Mucosa of rectum (tissue), 2 donors: Measurements from ENCODE around the gene CST9.

Source experiments
- H3K27ac ChIP-seq, 2 donors: one replicate each; pipeline ENCODE4 v1.7.0; 2013; ENCODE audit warnings: inconsistent platforms in 2 of 2, low read depth in 2 of 2, low read length in 2 of 2
- H3K27me3 ChIP-seq, 2 donors: one replicate each; pipeline ENCODE4 v1.7.0; 2013; ENCODE audit warnings: low read length in 2 of 2; ENCODE audit not compliant: control insufficient read depth in 2 of 2, insufficient read depth in 2 of 2
- H3K36me3 ChIP-seq, 2 donors: one replicate each; pipeline ENCODE4 v1.7.0; 2013; ENCODE audit warnings: low read length in 2 of 2; ENCODE audit not compliant: control insufficient read depth in 2 of 2, insufficient read depth in 2 of 2
- H3K4me1 ChIP-seq, 2 donors: one replicate each; pipeline ENCODE4 v1.7.0; 2013; ENCODE audit warnings: low read length in 2 of 2, mild to moderate bottlenecking in 1 of 2; ENCODE audit not compliant: control insufficient read depth in 2 of 2, insufficient read depth in 2 of 2
- H3K4me3 ChIP-seq, 2 donors: one replicate each; pipeline ENCODE4 v1.7.0; 2013; ENCODE audit warnings: low read length in 2 of 2
- H3K9ac ChIP-seq, 2 donors: one replicate each; pipeline ENCODE4 v1.7.0; 2013; ENCODE audit warnings: low read length in 2 of 2, low read depth in 1 of 2, mild to moderate bottlenecking in 1 of 2
- H3K9me3 ChIP-seq, 2 donors: one replicate each; pipeline ENCODE4 v1.7.0; 2013; ENCODE audit warnings: low read length in 2 of 2; ENCODE audit not compliant: control insufficient read depth in 2 of 2
- donor health status: healthy.
- donor health status: Normal muscosa, but diverticular disease.

Gene CST9

DNA sequence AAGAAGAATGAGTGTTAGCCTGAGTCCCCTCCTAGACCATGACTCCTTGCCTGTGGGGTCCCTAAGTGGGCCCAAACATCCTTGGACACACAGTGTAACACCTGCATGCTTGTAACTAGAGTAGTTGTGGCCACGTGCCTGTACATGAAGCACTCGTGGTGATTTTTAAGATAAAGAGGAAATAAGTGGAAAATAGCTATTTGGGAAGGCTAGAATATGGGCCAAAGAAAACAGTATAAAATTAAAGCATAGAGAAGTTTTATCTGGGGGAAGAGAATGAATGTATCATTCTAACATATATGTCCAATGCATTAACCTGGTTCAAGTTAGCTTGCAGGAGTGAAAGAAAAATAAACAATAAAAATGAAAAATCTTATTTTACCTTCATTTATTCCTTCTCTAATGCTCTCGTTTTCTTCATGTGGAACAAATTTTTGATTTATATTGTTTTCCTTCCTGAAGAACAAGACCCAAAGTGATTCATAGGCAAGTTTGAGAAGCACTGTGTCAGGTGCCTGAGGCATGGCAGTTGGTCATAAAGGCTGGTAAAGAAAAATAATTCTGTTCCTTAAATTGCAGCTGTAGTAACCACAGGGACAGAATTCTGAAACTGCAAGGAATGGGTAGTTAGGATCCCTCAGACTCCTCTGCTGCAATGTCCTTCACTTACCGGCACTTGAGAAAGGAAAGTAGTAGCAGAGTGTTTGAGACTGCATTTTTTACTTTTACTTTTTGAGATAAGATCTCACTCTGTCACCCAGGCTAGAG is 40.6 kb upstream of the CST9 start:
- H3K9me3 ChIP-seq, result no peaks in the 10 kb centered on the region
- H3K4me1 ChIP-seq, result no peaks in the 10 kb centered on the region
- H3K9ac ChIP-seq, result no peak overlapping the region
- no peaks in the 10 kb centered on the region for H3K36me3 ChIP-seq
- H3K27me3 ChIP-seq, result no peaks in the 10 kb centered on the region
- H3K27ac ChIP-seq, result no peak overlapping the region
- no peak overlapping the region for H3K4me3 ChIP-seq

DNA sequence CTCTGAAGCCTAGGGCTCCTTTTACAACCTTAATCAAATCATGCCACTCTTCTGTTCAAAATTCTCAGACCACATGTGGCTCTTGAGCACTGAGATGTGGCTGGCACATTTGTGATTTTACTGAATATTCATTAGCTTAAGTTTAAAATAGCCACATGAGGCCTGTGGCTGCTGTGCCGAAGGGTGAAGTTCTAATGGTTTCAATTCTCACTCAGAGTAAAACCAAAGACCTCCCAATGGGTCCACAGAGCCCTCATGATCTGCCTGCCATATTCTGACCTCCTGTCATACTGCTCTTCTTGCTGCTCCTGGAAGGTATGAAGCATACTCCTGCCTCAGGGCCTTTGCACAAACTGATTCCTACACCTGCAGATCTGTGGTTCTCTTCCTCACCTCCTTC is 39.9 kb upstream of the CST9 start:
- no peak overlapping the region for H3K27ac ChIP-seq
- H3K9me3 ChIP-seq, result no peaks in the 10 kb centered on the region
- no peaks in the 10 kb centered on the region for H3K36me3 ChIP-seq
- no peak overlapping the region for H3K9ac ChIP-seq
- no peaks in the 10 kb centered on the region for H3K27me3 ChIP-seq
- no peaks in the 10 kb centered on the region for H3K4me1 ChIP-seq
- H3K4me3 ChIP-seq, result no peak overlapping the region

DNA sequence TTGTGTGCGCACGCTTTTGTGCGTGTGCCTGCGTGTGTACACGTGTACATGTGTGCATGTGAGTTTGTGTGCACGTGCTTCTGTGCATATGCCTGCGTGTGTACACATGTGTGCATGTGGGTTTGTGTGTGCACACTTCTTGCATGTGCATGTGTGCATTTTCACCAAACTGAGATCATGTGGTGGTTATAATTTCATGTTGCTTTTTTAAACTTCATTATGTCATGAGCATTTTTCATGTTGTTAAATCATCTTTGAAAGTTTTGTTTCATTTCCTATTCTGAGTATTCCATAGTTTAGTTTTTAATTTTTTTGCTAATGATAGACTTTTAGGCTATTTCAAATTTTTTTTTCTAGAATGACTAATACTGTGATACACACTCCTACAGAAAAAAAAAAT is 38.4 kb upstream of the CST9 start:
- Histone ChIP-seq H3K27ac (no peak overlapping the region), H3K9me3 (no peaks in the 10 kb centered on the region), H3K9ac (no peak overlapping the region), H3K36me3 (no peaks in the 10 kb centered on the region), H3K4me1 (peaks cover 0 to 3% of the 10 kb centered on the region in 2 donors), H3K4me3 (no peak overlapping the region), H3K27me3 (no peaks in the 10 kb centered on the region)

DNA sequence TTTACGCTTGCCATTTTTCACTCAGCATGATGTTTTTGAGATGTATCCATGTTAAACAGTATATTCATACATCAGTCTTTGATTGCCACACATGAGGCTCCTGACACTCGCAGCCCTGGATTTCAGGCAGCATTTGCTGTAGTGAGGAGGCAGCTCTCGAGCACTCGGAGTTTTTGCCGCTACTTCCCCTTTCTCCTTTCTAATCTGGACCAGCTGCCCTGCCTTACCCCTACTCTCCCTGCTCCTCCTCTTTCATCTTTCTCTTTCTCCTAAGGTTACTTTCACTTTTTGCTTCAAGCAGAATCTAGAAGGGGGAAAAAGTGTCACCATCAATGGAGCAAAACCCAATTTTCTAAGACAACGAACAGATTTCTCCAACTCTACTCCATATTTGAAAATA is 37.9 kb upstream of the CST9 start:
- Histone ChIP-seq H3K9ac (no peak overlapping the region), H3K27me3 (no peaks in the 10 kb centered on the region), H3K4me1 (peaks cover 0 to 3% of the 10 kb centered on the region in 2 donors), H3K27ac (no peak overlapping the region), H3K36me3 (no peaks in the 10 kb centered on the region), H3K4me3 (no peak overlapping the region), H3K9me3 (no peaks in the 10 kb centered on the region)

DNA sequence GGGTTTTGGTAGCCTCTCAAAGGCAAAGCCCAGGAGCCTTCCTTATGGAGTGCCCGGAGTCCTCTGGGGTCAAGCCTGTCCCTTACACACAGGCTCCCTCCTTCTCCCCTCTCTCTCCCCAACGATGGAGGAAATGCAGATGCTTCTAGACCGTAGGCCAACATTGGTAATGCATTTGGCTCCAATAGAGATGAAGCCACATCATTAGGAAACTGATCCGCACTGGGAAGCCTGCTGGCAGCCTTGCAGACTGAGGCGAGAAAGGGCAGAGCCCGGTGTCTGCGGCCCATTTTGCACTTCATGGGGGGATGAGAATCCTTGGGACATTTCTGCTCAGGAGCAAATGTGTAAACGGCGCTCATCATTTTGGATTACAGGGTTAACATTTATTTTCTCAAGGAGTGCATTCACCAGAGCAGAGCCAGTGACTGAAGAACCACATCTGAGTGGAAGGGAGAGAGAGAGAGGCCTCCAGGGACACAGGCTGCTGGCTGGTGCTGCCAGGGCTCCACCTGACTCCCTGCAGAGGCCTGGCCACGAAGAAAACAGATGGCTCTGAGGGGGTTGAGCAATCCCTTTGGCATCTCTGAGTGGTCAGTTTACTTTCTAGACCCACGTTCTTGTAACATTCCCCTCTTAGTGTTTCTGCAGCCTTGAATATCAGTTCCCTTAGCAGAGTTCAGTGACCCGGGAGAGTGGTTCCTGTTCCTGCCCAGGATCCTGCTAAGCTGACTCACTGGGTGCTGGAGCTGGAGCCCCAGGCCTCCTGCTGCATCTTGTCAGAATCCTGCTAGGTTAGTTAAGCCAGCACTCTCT is 36.4 kb upstream of the CST9 start:
- Histone ChIP-seq H3K27me3 (no peaks in the 10 kb centered on the region), H3K4me3 (no peak overlapping the region), H3K9me3 (no peaks in the 10 kb centered on the region), H3K4me1 (peaks cover 0 to 3% of the 10 kb centered on the region in 2 donors), H3K27ac (no peak overlapping the region), H3K36me3 (no peaks in the 10 kb centered on the region), H3K9ac (no peak overlapping the region)

DNA sequence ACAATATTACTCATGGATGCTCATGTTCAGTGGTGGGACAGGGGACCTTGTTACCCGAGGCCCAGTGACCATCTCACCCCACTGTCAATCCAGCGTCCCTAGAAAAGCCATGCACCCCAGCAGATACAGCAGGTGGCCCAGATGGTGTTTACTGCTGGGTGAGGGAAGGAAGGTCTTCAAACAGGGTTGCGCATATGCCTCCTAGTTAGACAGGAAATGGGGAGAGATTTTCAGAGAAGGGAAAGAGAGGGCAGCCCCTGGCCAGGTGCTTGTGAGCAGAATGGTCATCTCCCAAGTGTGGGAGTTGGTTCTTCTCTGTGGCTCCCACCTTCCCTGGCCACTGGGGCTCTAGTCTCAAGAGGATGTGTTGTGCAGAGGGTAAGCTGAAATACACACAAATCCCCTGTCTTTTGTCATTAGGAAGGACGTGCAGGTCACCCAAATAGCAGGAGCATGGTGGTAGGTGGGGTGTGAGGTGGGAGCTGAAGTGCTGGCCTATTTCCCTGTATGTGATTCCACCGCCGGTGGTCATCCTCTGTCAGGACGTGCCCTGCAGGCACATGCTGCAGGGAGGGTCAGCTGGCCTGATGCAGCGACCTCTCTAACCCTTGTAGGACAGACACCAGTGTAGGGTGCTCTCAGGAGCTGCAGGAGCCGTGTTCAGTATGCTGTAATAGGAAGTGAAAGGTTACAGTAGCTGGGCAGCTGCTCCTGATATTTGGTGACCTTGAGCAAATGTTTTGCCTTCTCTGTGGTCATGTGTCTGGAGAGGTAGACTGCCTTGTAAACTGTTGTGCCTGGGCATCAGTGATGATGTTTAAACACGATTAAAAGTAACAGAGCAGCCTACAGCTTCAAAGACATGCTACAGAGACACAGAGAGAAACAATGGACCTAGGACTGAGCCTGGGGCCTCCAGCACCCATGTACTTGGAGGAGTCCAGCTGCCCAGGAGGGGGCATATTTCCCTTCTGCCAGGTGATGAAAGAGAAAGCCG is 35.3 kb upstream of the CST9 start:
- no peaks in the 10 kb centered on the region for H3K36me3 ChIP-seq
- H3K4me3 ChIP-seq, result no peak overlapping the region
- H3K9ac ChIP-seq, result no peak overlapping the region
- H3K27me3 ChIP-seq, result no peaks in the 10 kb centered on the region
- no peak overlapping the region for H3K27ac ChIP-seq
- no peaks in the 10 kb centered on the region for H3K9me3 ChIP-seq
- peaks cover 12 to 14% of the 10 kb centered on the region in 2 donors for H3K4me1 ChIP-seq

DNA sequence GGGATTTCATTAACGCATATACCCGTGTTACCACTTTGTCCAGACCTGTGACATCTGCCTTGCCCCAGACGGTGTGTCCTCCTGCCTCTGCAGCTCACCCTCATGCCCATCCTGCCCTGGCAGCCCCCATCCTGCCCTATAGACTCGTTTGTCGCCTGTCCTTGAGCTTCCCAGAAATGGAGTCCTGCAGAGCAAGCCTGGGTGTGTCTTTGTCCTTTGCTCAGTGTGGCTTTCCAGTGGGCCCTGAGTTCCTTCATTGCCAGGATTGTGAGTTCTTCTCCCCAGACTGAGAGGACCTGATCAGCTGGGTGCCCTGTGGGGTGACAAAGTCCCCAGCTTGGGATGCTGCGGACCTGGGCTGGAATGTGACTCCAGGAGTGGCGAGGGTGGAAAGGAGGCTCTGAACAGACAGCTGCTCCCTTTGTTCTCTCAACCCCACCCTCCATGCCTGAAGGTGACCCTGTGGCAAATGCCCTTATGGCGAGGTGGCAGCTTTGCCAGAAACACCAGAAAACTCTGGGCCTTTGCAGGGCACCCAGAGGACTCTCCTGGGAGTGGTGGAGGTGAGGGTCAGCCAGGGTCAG is 34.4 kb upstream of the CST9 start:
- Histone ChIP-seq H3K27ac (no peak overlapping the region), H3K27me3 (no peaks in the 10 kb centered on the region), H3K9ac (no peak overlapping the region), H3K36me3 (peaks cover 0 to under 1% of the 10 kb centered on the region in 2 donors), H3K4me3 (no peak overlapping the region), H3K9me3 (no peaks in the 10 kb centered on the region), H3K4me1 (peaks cover 18% of the 10 kb centered on the region in 2 donors)

DNA sequence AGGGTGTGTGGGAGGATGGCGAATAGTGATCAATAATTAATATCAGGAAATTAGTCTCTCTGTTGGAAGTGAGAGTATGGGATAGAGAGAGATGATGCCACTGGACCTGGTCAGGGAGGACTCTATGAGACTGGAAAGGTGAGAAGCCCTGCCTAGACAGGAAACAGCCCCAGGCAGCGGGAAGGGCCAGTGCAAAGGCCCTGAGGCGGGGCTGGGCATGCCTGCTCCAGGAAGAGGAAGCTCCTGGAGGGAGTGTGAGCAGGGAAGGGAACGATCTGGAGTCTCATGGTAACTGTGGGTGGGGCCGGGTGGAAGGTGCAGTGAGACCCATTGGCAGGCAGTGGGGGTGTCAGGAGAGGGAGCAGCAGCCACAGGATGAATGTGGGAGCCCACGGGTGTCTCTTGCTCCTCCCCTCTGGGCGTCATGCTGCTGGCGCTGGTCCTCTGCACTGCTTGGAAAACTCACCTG is 33.8 kb upstream of the CST9 start:
- no peak overlapping the region for H3K9ac ChIP-seq
- H3K4me1 ChIP-seq, result peaks cover 18 to 24% of the 10 kb centered on the region in 2 donors
- H3K4me3 ChIP-seq, result no peak overlapping the region
- H3K27me3 ChIP-seq, result no peaks in the 10 kb centered on the region
- H3K27ac ChIP-seq, result peak overlapping the region in 1 of 2 donors; percentile 10
- H3K36me3 ChIP-seq, result peaks cover 5% of the 10 kb centered on the region in 2 donors
- H3K9me3 ChIP-seq, result no peaks in the 10 kb centered on the region

DNA sequence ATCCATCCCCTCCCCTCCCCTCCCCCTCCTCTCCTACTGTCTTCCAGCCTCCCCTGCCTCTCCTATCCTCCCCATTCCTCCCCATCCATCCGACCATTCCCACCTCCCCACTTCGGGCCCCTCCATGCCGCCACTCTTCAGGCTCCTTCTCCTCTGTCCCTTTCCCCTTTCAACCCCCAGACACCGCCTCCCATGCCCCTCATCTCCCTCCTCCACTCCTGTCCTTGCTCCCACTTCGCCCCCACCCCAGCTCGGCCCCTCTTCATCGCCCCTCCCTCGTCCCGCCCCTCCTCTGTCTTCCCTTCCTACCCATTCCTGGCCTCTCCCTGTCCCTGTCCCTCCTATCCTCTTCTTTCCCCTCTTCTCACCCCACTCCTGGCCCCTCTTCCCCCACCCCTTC is 32.6 kb upstream of the CST9 start:
- Histone ChIP-seq H3K9me3 (no peaks in the 10 kb centered on the region), H3K36me3 (peaks cover 13 to 14% of the 10 kb centered on the region in 2 donors), H3K27me3 (no peaks in the 10 kb centered on the region), H3K27ac (no peak overlapping the region), H3K4me3 (no peak overlapping the region), H3K9ac (no peak overlapping the region), H3K4me1 (peaks cover 18 to 24% of the 10 kb centered on the region in 2 donors)
